WI38 (cell line): ENCODE measurements around the gene CBARP.

ENCODE experiments used
- H3K4me3 ChIP-seq: 2 replicates; pipeline ENCODE4 v1.5.1; 2011; ENCODE audit warnings: low read depth, mild to moderate bottlenecking, control low read depth, low read length
- CTCF ChIP-seq: IDR thresholded peaks from 2 replicates; pipeline ENCODE4 v1.5.1; 2012; ENCODE audit warnings: low read depth, mild to moderate bottlenecking, control low read depth, low read length

Gene CBARP

GRCh38 chr19:1265615-1266128, 27.9 kb upstream of the CBARP start:
- TF ChIP-seq CTCF, result no peak
- peak overlapping the region; percentile 64 for H3K4me3 ChIP-seq

- no peak overlapping the region for H3K4me3 ChIP-seq
- no peak for TF ChIP-seq CTCF
Observed at GRCh38 chr19:1264801-1265614, 27.2 kb upstream of the CBARP start.

GRCh38 chr19:1263188-1263587, 25.4 kb upstream of the CBARP start:
- TF ChIP-seq CTCF, result no peak
- H3K4me3 ChIP-seq, result no peak overlapping the region

GRCh38 chr19:1262623-1263123, 24.9 kb upstream of the CBARP start:
- H3K4me3 ChIP-seq, result peak overlapping the region; percentile 14; the same call in 1 of the 2 replicates
- TF ChIP-seq CTCF, result no peak

- TF ChIP-seq CTCF, result no peak
- peak overlapping the region; percentile 67 for H3K4me3 ChIP-seq
Observed at GRCh38 chr19:1261798-1262622, 24.2 kb upstream of the CBARP start.

- no peak for TF ChIP-seq CTCF
Observed at GRCh38 chr19:1261538-1261797, 23.7 kb upstream of the CBARP start.

More at GRCh38 chr19:1261538-1261797, 23.7 kb upstream of the CBARP start:
- H3K4me3 ChIP-seq, result peak overlapping the region; percentile 67
